Activated gamma-delta T cell (primary cell): ENCODE measurements around the gene CFH.
"Not testable (repeated sequence)": the region's sequence is repeated elsewhere in the genome, so short reads cannot be mapped to it uniquely, and the experiment has no call there.

Experiments used
- DNase-seq: peaks from one replicate; lab custom pipeline; 2025; lab: John Stamatoyannopoulos, UW
- total RNA-seq, 2 donors: gene quantifications; one replicate each; lab custom pipeline; 2026; lab: John Stamatoyannopoulos, UW

The CFH gene
- 2.0 to 3.0 reads per million in 2 donors for total RNA-seq

GRCh38 chr1:196651637-196652215, at the start of gene CFH:
CFH (plus strand) TSS chr1:196652043; CDS start chr1:196652118, 75 bp downstream.
- no peak for DNase-seq

DNA sequence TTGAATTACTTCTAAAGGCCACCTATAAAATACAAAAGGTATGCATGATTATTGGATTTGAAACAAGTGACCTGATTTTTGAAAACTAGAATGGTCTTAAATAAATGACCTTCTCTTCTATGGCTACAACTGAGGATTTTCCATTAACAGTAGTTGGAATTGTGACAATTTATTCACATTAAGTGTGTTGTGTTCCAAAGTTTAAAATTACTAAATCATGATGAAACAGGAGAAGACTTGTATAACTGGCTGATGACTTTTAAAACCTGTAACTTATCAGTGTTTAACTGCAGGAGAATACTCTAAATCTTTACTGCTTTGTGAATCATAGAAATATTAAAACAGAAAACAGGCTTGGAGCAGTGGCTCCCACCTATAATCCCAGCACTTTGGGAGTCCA, 48.2 kb upstream of the CFH start:
- no peak for DNase-seq

- no peak for DNase-seq
Measured at GRCh38 chr1:196607981-196608380, 43.9 kb upstream of the CFH start.

DNA sequence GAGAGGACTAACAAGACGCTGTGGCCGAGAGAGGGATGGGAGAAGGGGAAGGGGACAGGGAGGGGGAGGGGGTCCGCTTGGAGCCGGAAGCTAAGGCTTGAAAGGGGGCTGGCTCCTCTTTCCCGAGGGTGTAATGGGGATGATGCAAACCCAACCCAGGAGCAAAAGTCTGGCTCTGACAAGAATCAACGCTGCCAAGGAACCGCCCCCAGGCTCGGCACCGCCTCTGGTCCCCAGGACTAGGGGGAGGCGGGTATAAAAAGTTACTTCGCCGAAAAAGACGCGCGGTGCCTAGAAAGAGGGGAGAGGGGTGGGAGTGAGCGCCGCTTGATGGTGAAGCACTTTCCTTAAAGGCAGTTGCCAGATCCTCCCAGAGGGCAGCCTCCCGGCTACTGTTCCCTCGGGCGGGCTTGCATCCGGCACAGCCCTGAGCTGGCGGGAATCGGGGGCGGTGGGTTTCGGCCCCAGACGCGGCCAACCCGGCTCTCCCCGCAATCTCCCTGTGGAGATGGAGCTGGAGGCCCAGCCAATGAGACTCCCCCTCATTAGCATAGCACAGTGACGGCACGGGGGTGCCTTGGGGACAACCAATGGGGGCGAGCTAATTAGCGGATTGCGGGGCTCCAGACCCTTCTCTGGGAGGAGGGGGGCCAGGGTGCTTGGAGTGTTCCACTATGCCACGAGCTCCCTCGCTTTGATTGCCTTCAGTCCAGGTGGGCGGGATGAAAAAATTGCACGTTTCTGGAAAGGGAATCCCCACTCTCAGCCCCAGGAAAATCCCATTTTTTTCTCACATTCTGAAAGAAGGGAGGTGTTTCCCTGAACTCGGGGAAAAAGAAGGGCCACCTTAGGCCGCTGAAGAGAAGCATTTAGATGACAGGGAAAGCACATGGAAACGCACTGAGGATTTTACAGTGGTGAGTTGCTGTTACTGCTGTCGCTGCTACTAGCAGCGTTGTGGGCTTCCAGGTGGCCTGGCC, 43.2 kb upstream of the CFH start, which contains the start of gene KCNT2:
TSS of gene KCNT2 (minus strand) at position 51 of the 980 bp plus-strand sequence. CDS start 131 bp downstream, outside the sequence.
- DNase-seq, result no peak

- DNase-seq, result no peak
Measured at GRCh38 chr1:196609370-196609737, 42.5 kb upstream of the CFH start.

GRCh38 chr1:196611873-196612272, 40.0 kb upstream of the CFH start:
- no peak for DNase-seq

- no peak for DNase-seq
Measured at GRCh38 chr1:196619721-196620120, 32.1 kb upstream of the CFH start.

GRCh38 chr1:196623079-196623478, 28.8 kb upstream of the CFH start:
- no peak for DNase-seq

GRCh38 chr1:196628838-196629237, 23.0 kb upstream of the CFH start:
- no peak for DNase-seq

DNA sequence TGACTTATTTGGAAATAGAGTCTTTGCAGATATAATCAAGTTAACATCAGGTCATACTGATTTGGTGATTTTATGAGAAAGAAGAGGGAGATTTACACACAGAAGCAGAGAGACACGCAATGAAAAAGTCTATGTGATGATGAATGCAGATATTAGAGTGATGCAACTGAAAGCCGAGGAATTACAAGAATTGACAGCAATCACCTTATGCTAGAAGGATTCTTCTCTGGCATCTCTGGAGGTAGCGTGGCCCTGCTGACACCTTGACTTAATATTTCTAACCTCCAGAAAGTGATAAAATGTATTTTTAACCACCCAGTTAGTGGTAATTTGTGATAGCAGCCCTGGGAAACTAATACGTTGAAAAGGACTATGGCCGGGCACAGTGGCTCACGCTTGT, 14.2 kb upstream of the CFH start:
- no peak for DNase-seq

GRCh38 chr1:196638466-196638865, 13.4 kb upstream of the CFH start:
- no peak for DNase-seq

DNA sequence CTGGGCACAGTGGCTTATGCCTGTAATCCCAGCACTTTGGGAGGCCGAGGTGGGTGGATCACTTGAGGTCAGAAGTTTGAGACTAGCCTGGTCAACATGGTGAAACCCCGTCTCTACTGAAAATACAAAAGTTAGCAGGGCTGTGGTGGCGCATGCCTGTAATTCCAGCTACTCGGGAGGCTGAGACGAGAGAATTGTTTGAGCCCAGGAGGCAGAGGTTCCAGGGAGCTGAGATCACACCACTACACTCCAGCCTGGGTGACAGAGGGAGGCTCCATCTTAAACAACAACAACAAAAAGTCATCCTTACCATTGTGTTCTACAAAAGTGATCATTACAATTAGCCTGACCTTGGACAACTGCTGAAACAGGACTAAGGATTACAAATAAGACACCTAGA, 12.6 kb upstream of the CFH start:
- not testable (repeated sequence) for DNase-seq

DNA sequence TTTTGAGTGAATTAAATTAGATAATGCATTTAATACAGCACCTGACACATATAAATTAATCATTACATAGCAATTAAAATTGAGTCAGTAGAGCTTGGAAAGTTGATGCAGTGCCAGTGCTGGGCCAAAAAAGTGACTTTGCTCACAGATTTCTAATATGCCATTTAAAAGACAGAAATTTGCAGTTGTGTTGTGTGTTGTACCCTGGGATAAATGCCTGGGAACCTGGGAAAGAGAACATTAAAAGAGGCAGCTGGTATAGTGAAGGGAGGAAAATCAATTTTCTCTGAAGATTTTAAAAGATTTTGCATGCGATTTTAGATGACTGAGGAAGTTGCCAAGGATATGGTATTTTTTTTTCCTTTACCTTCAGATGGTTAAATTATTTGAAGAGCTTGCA, 10.9 kb upstream of the CFH start:
- DNase-seq, result no peak

DNA sequence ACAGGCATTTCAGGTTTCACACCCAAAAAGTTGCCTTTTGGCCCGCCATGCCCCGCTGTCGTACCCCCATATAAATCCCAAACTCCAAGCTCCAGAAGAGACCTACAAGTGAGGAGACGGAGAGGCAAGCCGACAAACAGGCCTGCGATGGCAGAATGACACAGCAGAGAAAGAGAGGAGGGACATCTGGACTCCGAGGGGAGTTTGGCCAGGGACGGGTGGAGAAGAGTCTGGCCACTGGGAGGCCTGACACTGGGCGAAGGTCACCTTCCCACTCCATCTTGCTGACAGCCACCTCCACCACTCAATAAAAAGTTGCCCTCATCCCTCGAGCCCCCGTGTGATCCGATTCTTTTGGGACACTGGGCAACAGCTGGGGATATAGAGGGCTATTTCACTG, 1.9 kb upstream of the CFH start:
- no peak for DNase-seq

DNA sequence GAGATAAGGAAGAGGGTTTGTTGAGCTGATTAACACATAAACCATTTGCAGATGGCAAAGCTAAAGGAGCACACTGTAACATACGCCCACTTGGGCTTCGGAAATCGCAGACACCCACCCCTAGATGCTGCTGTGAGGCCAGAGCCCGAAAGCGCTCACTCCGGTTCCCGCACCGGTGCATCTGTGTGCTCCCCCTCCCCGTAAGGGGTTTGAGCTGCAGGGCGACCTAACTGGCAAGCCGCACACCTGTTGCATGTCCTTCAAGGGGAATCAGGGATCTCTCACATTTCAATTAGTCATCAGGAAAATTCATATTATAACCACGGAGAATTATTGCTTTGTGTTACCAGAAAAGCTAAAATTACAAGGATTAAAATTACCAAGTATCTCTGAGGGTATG, 1.4 kb upstream of the CFH start:
- no peak for DNase-seq

- DNase-seq, result no peak
Measured at GRCh38 chr1:196651079-196651478, 764 bp upstream of the CFH start.

- DNase-seq, result no peak
Measured at GRCh38 chr1:196654271-196654670, 2.4 kb downstream of the CFH start.

GRCh38 chr1:196655071-196655470, 3.2 kb downstream of the CFH start:
- DNase-seq, result no peak

DNA sequence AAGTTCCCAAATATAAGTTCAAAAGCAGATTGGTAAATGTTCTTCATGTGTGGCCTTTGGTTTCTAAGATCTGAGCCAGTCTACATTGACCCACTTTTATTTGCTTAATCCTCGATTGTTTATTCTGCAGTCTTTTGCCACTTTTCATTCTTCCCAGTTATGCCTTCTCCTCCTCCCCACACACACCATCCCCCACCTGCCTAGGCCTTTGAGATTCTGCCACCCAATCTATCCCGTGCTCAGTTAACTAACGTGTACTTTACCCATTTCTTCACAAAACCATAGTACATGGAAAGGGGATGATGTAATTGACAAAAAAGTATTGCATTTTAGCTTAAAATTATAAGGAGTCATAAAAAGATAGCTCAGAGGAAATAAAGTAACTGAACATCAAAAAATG, 3.7 kb downstream of the CFH start:
- DNase-seq, result no peak

DNA sequence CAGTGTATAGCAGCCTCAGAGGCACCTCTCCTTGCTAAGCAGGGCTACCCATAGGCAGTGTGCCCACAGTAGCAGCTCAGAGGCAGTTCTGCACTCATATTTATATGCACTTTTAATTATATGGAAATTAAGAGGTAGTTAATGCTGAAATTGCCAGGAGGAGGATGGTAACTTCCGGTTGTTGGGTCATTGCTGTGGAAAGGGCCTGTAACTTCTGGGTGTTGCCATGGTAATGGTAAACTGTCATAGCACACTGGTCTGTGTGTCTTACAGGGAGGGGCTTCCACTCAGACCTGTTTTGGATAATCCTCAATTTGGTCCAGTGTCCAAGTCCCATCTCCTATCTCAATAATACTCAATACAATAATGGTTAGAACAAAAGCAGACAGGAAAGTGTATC, 7.6 kb downstream of the CFH start:
- no peak for DNase-seq

- DNase-seq, result no peak
Measured at GRCh38 chr1:196660272-196660671, 8.4 kb downstream of the CFH start.

DNA sequence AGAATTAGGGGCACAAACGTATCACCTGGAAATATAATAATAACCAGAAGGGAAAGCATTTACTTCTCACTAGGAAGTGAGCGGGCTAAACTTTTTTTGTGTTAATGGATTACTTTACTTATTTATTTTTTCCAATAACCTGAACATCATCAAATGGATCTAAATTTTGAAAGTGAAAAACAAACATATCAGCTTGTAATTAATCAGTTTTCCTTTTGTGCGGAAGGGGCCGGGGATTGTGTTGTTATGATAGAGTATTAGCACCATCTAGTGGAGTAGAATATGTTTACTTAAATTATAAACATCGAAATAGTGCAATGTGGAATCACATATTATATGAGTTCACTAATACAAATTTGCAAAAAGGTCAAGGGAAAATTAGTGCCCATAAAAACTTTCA, 9.0 kb downstream of the CFH start:
- DNase-seq, result no peak

GRCh38 chr1:196661345-196661744, 9.5 kb downstream of the CFH start:
- no peak for DNase-seq
